ENCODE results near the gene ZG16. TPM values are rescaled to one million over a fixed set of nuclear protein-coding genes. Genes with fewer than 3 reads are reported as not detected.

ZG16 gene, protein sequence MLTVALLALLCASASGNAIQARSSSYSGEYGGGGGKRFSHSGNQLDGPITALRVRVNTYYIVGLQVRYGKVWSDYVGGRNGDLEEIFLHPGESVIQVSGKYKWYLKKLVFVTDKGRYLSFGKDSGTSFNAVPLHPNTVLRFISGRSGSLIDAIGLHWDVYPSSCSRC
- not detected in 2 replicates for total RNA-seq

DNA sequence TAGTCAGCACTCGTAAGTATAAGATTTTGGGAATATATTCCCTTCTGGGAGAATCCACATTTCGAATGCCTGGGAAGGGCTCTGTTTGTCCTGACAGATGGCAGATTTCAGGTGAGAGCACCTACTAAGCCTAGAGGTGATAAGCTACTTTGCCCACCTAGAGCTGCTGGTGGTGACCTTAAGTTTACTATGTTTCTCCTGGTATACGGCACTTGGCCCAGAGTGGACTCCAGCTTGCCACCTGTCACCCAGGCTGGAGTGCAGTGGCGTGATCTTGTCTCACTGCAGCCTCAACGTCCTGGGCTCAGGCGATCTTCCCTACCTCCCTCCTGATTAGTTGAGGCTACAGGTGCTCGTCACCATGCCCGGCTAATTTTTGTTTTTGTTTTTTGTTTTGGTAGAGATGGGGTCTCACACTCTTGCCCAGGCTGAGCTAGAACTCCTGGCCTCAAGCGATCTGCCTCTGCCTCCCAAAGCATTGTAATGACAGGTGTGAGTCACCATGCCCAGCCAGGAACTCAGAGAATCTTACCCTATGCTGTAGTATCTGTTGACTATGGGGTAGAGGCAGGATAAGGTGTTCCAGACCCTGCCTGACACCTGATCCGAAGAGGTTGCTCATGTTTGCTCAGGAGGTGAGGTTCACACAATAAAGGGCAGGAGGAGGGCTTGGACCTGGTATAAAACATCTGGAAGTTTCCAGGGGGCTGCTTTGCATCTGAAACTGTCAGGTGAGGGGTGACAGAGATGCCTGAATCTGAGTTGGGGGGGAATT, at the start of gene ZG16:
TSS of gene ZG16 (plus strand) at position 681 of the 775 bp plus-strand sequence. CDS start 1,011 bp downstream, outside the sequence.

DNA sequence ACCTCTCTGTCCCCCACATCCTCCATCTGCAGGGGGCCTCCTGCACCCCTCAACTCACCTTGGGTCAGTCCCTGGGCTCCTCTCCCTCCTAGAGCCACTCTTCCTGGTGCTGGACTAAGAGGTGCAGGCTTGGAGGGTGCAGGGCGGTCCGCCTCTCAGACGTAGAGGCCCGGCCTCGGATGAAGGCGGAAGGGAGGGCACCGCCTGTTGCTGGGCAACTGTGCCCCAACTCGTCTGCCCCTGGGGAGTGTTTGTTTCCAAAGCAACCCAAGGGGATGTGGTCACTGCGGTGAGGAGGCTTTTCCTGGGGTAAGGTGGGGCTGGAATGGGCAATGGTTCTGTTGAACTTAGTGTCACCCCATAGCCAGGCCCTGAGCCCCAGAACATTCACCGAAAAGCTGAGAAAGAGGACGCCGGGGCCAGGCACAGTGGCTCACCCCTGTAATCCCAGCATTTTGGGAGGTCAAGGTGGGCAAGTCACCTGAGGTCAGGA, 32.2 kb upstream of the ZG16 start, which contains the start of gene C16orf54:
TSS of gene C16orf54 (minus strand) at position 138 of the 493 bp plus-strand sequence. CDS start 1,039 bp downstream, outside the sequence.

DNA sequence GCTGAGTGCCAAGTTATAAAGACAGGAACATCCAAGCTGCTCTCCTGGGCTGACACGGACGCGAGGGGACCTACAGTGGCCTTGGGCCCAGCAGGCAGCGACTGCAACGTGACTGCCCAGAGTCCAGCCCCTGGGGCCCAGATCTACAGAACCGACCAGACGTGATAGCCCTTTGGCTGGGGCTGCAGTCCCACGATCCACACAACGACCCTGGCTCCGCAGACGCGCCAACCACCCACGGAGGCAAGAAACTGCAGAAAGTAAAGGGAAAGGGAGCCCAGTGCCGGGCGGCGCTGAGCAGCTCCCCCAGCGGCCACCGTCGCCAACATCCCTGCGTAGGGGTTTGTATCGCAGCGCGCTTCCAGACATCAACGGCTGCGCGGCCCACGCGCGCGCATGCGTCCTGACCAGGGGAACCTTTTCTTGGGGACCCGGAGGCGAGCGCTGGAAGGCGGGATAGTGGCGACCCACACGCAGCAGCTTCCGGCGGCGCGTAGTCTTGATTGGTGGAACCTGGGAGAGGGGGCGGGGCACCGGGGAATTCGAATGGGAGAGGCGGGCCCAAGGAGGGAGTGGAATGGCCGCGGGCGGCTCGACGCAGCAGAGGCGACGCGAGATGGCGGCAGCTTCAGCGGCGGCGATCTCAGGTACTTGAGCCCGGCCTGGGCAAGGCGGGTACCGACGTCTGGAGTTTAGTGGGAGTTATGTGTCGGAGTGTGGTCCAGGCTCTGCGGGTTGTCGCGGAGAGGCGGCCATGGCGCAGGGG, 12.3 kb downstream of the ZG16 start, which contains the start of gene KIF22:
TSS of gene KIF22 (plus strand) at position 569 of the 766 bp plus-strand sequence. CDS start at position 578, 9 bp downstream.

DNA sequence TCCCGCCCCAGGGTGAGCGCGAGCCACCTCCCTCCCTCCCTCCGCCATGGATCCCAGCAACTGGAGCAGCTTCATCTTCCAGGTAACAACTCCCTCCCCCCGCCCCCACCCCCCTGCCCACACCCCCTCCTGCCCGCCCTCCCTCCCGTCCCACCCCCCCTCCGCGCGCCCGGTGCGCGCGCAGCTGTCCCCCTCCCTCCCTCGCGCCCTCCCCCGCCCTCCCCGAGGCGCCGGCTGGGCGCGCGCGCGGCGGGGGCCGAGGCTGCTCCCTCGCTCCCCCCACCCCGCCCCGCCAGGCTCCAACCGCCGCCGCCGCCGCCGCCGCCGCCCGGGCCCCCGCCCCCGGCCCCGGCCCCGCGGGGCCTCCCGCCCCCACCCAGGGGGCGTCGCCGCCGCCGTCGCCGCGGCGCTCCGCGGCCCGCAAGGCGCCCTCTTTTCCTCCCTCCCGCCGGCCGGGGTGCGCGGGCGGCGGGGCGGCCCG, 28.1 kb downstream of the ZG16 start, which contains the start of gene MAZ:
TSS of gene MAZ (plus strand) at position 431 of the 481 bp plus-strand sequence. CDS start 173 bp downstream, outside the sequence.

DNA sequence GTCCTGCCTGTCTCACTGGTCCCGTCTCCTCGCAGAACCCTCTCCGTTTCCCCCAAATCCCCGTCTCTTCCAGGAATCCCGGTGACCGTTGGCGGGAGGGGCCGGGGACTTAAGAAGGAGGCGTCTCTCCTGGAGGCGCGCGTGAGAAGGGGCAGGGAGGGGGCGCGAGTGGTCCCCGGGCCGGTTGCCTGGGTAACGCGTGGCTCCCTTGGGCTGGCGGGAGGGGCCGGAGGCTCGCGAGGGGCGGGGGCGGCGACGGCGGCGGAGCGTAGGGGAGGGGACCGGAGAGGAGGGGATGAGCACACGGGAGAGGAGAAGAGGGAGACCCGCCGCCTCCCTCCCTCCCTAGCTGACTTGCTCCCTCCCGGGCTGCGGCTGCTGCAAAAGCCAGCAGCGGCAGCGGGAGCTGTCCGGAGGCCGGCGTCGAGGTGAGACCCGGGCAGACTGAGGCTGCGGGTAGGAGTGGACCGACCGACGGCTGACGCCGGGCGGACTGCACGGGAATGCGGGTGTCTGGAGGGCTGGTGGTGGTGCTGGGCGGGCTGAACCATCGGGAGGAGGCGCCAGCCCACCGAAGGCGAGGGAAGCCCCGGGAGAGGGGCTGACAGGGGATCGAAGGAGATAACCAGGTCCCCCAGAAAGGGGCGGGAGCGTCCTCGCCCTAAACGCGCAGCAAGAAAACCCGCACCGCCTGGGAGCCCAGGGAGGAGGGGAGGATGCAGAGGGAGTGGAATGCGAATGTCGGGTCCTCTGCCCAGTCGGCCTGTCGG, 34.0 kb downstream of the ZG16 start, which contains the start of gene PRRT2:
TSS of gene PRRT2 (plus strand) at position 298 of the 770 bp plus-strand sequence. CDS start 862 bp downstream, outside the sequence.

DNA sequence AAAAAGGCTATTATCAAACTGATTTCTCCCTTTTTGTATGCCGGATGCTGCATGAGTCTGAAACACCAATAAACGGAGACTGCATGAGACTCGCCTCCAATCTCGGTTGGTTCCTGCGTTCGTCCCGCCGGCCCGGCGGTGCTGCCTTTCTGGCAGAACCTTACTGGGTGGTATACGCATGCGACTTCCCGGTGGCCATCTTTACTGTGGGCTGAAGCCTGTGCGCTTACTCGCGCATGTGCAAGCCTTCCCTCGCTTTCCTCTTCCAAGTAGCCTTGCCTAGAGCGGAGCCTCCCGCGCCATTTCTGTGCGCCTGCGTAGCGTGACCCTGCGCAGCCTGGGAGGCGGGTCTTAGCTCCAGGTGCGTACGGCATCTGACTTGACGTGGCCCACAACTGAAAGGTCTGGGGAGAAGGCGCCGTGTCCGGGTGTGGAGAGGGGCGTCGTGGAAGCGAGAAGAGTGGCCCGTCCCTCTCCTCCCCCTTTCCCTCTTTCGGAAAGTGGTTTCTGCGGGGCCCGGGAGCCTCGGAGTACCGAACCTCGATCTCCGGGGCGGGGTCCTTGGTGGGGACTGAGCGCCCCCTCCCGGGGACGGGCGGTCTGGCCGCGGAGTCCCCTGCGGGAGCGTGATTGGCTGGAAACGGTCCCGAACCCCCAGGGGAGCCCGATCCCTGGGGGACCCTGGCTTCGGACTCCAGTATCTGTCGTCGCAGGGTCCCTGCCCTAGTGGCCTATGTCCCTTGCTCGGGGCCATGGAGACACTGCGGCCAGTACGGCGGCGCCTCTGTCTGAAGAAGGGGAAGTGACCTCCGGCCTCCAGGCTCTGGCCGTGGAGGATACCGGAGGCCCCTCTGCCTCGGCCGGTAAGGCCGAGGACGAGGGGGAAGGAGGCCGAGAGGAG, 38.0 kb downstream of the ZG16 start, which contains the start of gene PAGR1:
TSS of gene PAGR1 (plus strand) at position 360 of the 901 bp plus-strand sequence. CDS start at position 734, 374 bp downstream.

DNA sequence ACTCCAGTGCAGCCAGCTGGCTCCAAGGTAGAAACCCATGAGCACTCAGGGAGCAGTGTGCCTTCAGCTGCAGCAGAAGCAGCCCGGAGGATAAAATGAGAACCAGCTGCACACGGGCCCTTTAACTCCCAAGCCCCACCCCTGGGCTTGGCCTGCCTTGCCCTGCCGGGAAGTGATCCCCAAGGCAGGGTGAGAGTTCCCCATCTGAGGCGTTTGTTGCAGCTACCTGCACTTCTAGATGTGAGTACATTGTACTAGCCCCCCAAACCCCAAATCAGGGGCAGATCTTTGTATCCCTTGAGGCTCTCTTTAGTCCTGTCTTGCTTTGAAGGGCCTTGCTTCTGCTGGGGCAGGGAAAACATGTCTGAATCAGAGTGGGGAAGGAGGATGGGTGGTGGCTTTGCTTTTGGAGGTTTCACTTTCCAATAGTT, 42.2 kb downstream of the ZG16 start, which contains the start of gene MVP:
TSS of gene MVP (plus strand) at position 192 of the 431 bp plus-strand sequence. CDS start 10,088 bp downstream, outside the sequence.

Other genes starting within 250 kb of the ZG16 start
- gene SPN, start 115.0 kb upstream of the ZG16 start, total RNA-seq, result not detected in 2 replicates
- 31.1 and 57.9 TPM in 2 replicates for gene QPRT, start 99.1 kb upstream of the ZG16 start, total RNA-seq
- not detected in 2 replicates for gene C16orf54, start 32.3 kb upstream of the ZG16 start, total RNA-seq
- 9.8 and 33.5 TPM in 2 replicates for gene KIF22, start 12.5 kb downstream of the ZG16 start, total RNA-seq
- gene MAZ, start 28.3 kb downstream of the ZG16 start, total RNA-seq, result 89.4 and 125 TPM in 2 replicates
- 1.2 and 4.4 TPM in 2 replicates for gene PRRT2, start 33.9 kb downstream of the ZG16 start, total RNA-seq
- 16.3 and 18.1 TPM in 2 replicates for gene PAGR1, start 37.9 kb downstream of the ZG16 start, total RNA-seq
- 209 and 363 TPM in 2 replicates for gene MVP, start 42.2 kb downstream of the ZG16 start, total RNA-seq
- gene CDIPT, start 85.0 kb downstream of the ZG16 start, total RNA-seq, result 69.5 and 81.7 TPM in 2 replicates
- gene SEZ6L2, start 121.3 kb downstream of the ZG16 start, total RNA-seq, result 18.4 and 37.0 TPM in 2 replicates
- gene ASPHD1, start 122.2 kb downstream of the ZG16 start, total RNA-seq, result 8.0 and 12.5 TPM in 2 replicates
- 12.5 and 14.3 TPM in 2 replicates for gene KCTD13, start 148.0 kb downstream of the ZG16 start, total RNA-seq
- 63.9 and 76.0 TPM in 2 replicates for gene TMEM219, start 183.8 kb downstream of the ZG16 start, total RNA-seq
- 53.4 and 72.9 TPM in 2 replicates for gene TAOK2, start 195.6 kb downstream of the ZG16 start, total RNA-seq
- 4.8 and 5.0 TPM in 2 replicates for gene HIRIP3, start 217.4 kb downstream of the ZG16 start, total RNA-seq
- gene INO80E, start 218.0 kb downstream of the ZG16 start, total RNA-seq, result 16.9 and 20.3 TPM in 2 replicates
- 0.42 TPM in 1 of 2 replicates, not detected in the other for gene DOC2A, start 232.8 kb downstream of the ZG16 start, total RNA-seq
- not detected in 2 replicates for gene C16orf92, start 244.9 kb downstream of the ZG16 start, total RNA-seq

Data from smooth muscle cell of the umbilical artery (primary cell).